HEK293 (cell line): ENCODE data around the gene SLC39A3.

Experiments
- CTCF ChIA-PET: fragments of 350-600 bp; formaldehyde crosslinking; extraction: SDS; loops from one replicate; lab custom pipeline; 2021; ENCODE audit warnings: antibody characterized with exemption; lab: Yijun Ruan, JAX
- POLR2A ChIA-PET: fragments of 300-600 bp; formaldehyde crosslinking; extraction: SDS; loops from one replicate; lab custom pipeline; 2020; ENCODE audit warnings: antibody characterized with exemption, inconsistent platforms; lab: Yijun Ruan, JAX
- H3K27ac ChIP-seq: fragments of 200-500 bp; sonication (Bioruptor generic); 2 replicates; pipeline ENCODE4 v1.5.1; 2014; ENCODE audit warnings: low read depth, low read length, control low read depth, inconsistent platforms; ENCODE audit errors: extremely low read depth
- H3K36me3 ChIP-seq, 2 experiments: fragments of 200-500 bp in 1 of 2; sonication (Bioruptor generic) in 1 of 2; 1 replicate in 1 of 2; 2 replicates in 1 of 2; pipeline ENCODE4 v1.5.1; 2014 to 2017; ENCODE audit warnings: inconsistent platforms in 2 of 2, low read length in 2 of 2; ENCODE audit not compliant: control insufficient read depth in 2 of 2, insufficient read depth in 1 of 2
- H3K4me1 ChIP-seq: fragments of 200-500 bp; sonication (Bioruptor generic); 2 replicates; pipeline ENCODE4 v1.5.1; 2014; ENCODE audit warnings: mild to moderate bottlenecking, low read length, inconsistent platforms; ENCODE audit not compliant: control insufficient read depth, insufficient read depth
- H3K4me3 ChIP-seq: 2 replicates; pipeline ENCODE4 v1.5.1; 2011; ENCODE audit warnings: low read depth, mild to moderate bottlenecking, control low read depth, low read length, moderate library complexity
- H3K9me3 ChIP-seq: fragments of 200-500 bp; sonication (Bioruptor generic); 2 replicates; pipeline ENCODE4 v1.5.1; 2014; ENCODE audit warnings: low read depth, low read length, inconsistent platforms; ENCODE audit not compliant: control insufficient read depth, insufficient read depth
- ATF2 ChIP-seq: fragments of 450-650 bp; formaldehyde crosslinking; IDR thresholded peaks from 2 replicates; pipeline ENCODE4 v1.5.1; 2016; ENCODE audit warnings: missing biosample characterization, missing genetic modification characterization, low read depth
- BCL6B ChIP-seq: fragments of 450-650 bp; formaldehyde crosslinking; IDR thresholded peaks from 2 replicates; pipeline ENCODE4 v1.5.1; 2017; ENCODE audit warnings: missing biosample characterization, missing genetic modification characterization
- GLI2 ChIP-seq: fragments of 450-650 bp; formaldehyde crosslinking; IDR thresholded peaks from 2 replicates; pipeline ENCODE4; 2017; ENCODE audit warnings: missing biosample characterization, missing genetic modification characterization, low read depth, borderline replicate concordance
- GLIS1 ChIP-seq: fragments of 450-650 bp; formaldehyde crosslinking; IDR thresholded peaks from 2 replicates; pipeline ENCODE4 v1.5.1; 2016; ENCODE audit warnings: missing biosample characterization, missing genetic modification characterization
- HIC1 ChIP-seq: fragments of 450-650 bp; formaldehyde crosslinking; IDR thresholded peaks from 2 replicates; pipeline ENCODE4 v1.5.1; 2016; ENCODE audit warnings: missing biosample characterization, missing genetic modification characterization
- MEIS1 ChIP-seq: sonication (generic); formaldehyde crosslinking; IDR thresholded peaks from 2 replicates; pipeline ENCODE4 v1.8.1; 2022; ENCODE audit warnings: missing genetic modification reagents, mild to moderate bottlenecking, borderline replicate concordance
- PATZ1 ChIP-seq: fragments of 450-650 bp; formaldehyde crosslinking; IDR thresholded peaks from 2 replicates; pipeline ENCODE4 v1.5.1; 2016; ENCODE audit warnings: missing biosample characterization, missing genetic modification characterization
- PRDM4 ChIP-seq: fragments of 450-650 bp; formaldehyde crosslinking; IDR thresholded peaks from 2 replicates; pipeline ENCODE4 v1.5.1; 2017; ENCODE audit warnings: missing biosample characterization, missing genetic modification characterization
- SP2 ChIP-seq: fragments of 450-650 bp; formaldehyde crosslinking; IDR thresholded peaks from 2 replicates; pipeline ENCODE4 v1.5.1; 2016; ENCODE audit warnings: missing biosample characterization, missing genetic modification characterization
- SP7 ChIP-seq: fragments of 450-650 bp; formaldehyde crosslinking; IDR thresholded peaks from 2 replicates; pipeline ENCODE4 v1.5.1; 2016; ENCODE audit warnings: missing biosample characterization, missing genetic modification characterization
- ZBTB1 ChIP-seq: fragments of 450-650 bp; formaldehyde crosslinking; IDR thresholded peaks from 2 replicates; pipeline ENCODE4 v1.5.1; 2016; ENCODE audit warnings: missing biosample characterization, missing genetic modification characterization
- ZBTB20 ChIP-seq: fragments of 450-650 bp; formaldehyde crosslinking; IDR thresholded peaks from 2 replicates; pipeline ENCODE4 v1.5.1; 2016; ENCODE audit warnings: missing biosample characterization, missing genetic modification characterization
- ZBTB8A ChIP-seq: fragments of 450-650 bp; formaldehyde crosslinking; IDR thresholded peaks from 2 replicates; pipeline ENCODE4 v1.5.1; 2016; ENCODE audit warnings: missing biosample characterization, missing genetic modification characterization
- ZFHX2 ChIP-seq: fragments of 450-650 bp; formaldehyde crosslinking; conservative IDR thresholded peaks from 2 replicates; pipeline ENCODE4 v1.5.1; 2016; ENCODE audit warnings: missing biosample characterization, missing genetic modification characterization
- ZNF16 ChIP-seq: fragments of 450-650 bp; formaldehyde crosslinking; IDR thresholded peaks from 2 replicates; pipeline ENCODE4 v1.5.1; 2016; ENCODE audit warnings: low read depth, missing biosample characterization, missing genetic modification characterization
- ZNF169 ChIP-seq: fragments of 450-650 bp; formaldehyde crosslinking; IDR thresholded peaks from 2 replicates; pipeline ENCODE4 v1.5.1; 2016; ENCODE audit warnings: missing biosample characterization, missing genetic modification characterization
- ZNF19 ChIP-seq: fragments of 450-650 bp; formaldehyde crosslinking; IDR thresholded peaks from 2 replicates; pipeline ENCODE4; 2016; ENCODE audit warnings: missing biosample characterization, missing genetic modification characterization, low read depth
- ZNF473 ChIP-seq: fragments of 450-650 bp; formaldehyde crosslinking; IDR thresholded peaks from 2 replicates; pipeline ENCODE4 v1.5.1; 2017; ENCODE audit warnings: missing biosample characterization, missing genetic modification characterization
- ZNF580 ChIP-seq: fragments of 450-650 bp; formaldehyde crosslinking; IDR thresholded peaks from 2 replicates; pipeline ENCODE4 v1.5.1; 2016; ENCODE audit warnings: missing biosample characterization, missing genetic modification characterization
- ZNF596 ChIP-seq: fragments of 450-650 bp; IDR thresholded peaks from 2 replicates; pipeline ENCODE4 v1.5.0; 2018; ENCODE audit warnings: missing biosample characterization, mild to moderate bottlenecking, missing genetic modification characterization, moderate library complexity
- ZNF600 ChIP-seq: fragments of 450-650 bp; formaldehyde crosslinking; IDR thresholded peaks from 2 replicates; pipeline ENCODE4 v1.5.1; 2016; ENCODE audit warnings: missing biosample characterization, missing genetic modification characterization
- ZNF623 ChIP-seq: fragments of 450-650 bp; formaldehyde crosslinking; IDR thresholded peaks from 2 replicates; pipeline ENCODE4 v1.5.1; 2016; ENCODE audit warnings: missing biosample characterization, missing genetic modification characterization
- ZNF629 ChIP-seq: fragments of 450-650 bp; formaldehyde crosslinking; IDR thresholded peaks from 2 replicates; pipeline ENCODE4 v1.5.1; 2017; ENCODE audit warnings: missing biosample characterization, missing genetic modification characterization
- ZNF660 ChIP-seq: fragments of 450-650 bp; IDR thresholded peaks from 2 replicates; pipeline ENCODE4 v1.5.1; 2018; ENCODE audit warnings: missing biosample characterization, mild to moderate bottlenecking, missing genetic modification characterization
- ZNF701 ChIP-seq: fragments of 450-650 bp; formaldehyde crosslinking; IDR thresholded peaks from 2 replicates; pipeline ENCODE4 v1.5.1; 2016; ENCODE audit warnings: missing biosample characterization, missing genetic modification characterization
- ZNF785 ChIP-seq: fragments of 450-650 bp; formaldehyde crosslinking; IDR thresholded peaks from 2 replicates; pipeline ENCODE4 v1.5.1; 2016; ENCODE audit warnings: missing biosample characterization, missing genetic modification characterization
- ZNF792 ChIP-seq: fragments of 450-650 bp; formaldehyde crosslinking; IDR thresholded peaks from 2 replicates; pipeline ENCODE4 v1.5.1; 2016; ENCODE audit warnings: missing biosample characterization, missing genetic modification characterization
- ZNF837 ChIP-seq: fragments of 450-650 bp; formaldehyde crosslinking; IDR thresholded peaks from 2 replicates; pipeline ENCODE4 v1.5.1; 2016; ENCODE audit warnings: missing biosample characterization, missing genetic modification characterization

The SLC39A3 gene

GRCh38 chr19:2722541-2723344 is 17.1 kb downstream of the SLC39A3 start:
- POLR2A ChIA-PET: interaction anchor here (1.1 kb wide), 1 partner anchor 21 kb away, joined by 3 read pairs; no protein-coding TSS in a partner anchor
- peaks cover 0 to 5% of the 10 kb centered on the region in 2 experiments; a peak in 1 of 3 replicates for H3K36me3 ChIP-seq
- no peaks in the 10 kb centered on the region for H3K4me1 ChIP-seq
- no peaks in the 10 kb centered on the region for H3K9me3 ChIP-seq
- H3K4me3 ChIP-seq: no peak overlapping the region
- no peak overlapping the region for H3K27ac ChIP-seq
- CTCF ChIA-PET: interaction anchor here (1.2 kb wide), 1 partner anchor 74 kb away, joined by 6 read pairs; no protein-coding TSS in a partner anchor
- TF ChIP-seq ZBTB20 (peak; percentile 36; the same call in 1 of the 2 replicates), ZNF19 (tag by site-specific recombination) (no peak), HIC1 (tag by site-specific recombination) (peak; percentile 85), ZFHX2 (tag by site-specific recombination) (peak; percentile 92), SP2 (tag by site-specific recombination) (0 out of 2 replicates have a peak, but pooled peaks have one; percentile 20), ZNF701 (tag by site-specific recombination) (no peak), GLI2 (tag by site-specific recombination) (no peak), ZNF660 (no peak), ZNF169 (tag by site-specific recombination) (no peak), GLIS1 (0 out of 2 replicates have a peak, but pooled peaks have one; percentile 6), MEIS1 (no peak), ZNF623 (tag by site-specific recombination) (no peak), SP7 (tag by site-specific recombination) (peak; percentile 68; the same call in 1 of the 2 replicates), ZNF785 (tag by site-specific recombination) (no peak), ATF2 (tag by site-specific recombination) (peak; percentile 44; the same call in 1 of the 2 replicates), ZNF629 (0 out of 2 replicates have a peak, but pooled peaks have one; percentile 39), BCL6B (no peak), ZNF600 (no peak), ZBTB1 (tag by site-specific recombination) (no peak), ZNF837 (no peak), PRDM4 (tag by site-specific recombination) (no peak), ZBTB8A (peak; percentile 42; the same call in 1 of the 2 replicates), ZNF596 (tag by site-specific recombination) (no peak), ZNF580 (no peak), ZNF792 (tag by site-specific recombination) (no peak), PATZ1 (0 out of 2 replicates have a peak, but pooled peaks have one; percentile 29), ZNF16 (tag by site-specific recombination) (peak; percentile 95), ZNF473 (tag by site-specific recombination) (no peak)
